Embryonic facial prominence (tissue), 1 donor: ENCODE results near the gene MOV10L1.
"Not testable (repeated sequence)": the region's sequence is repeated elsewhere in the genome, so short reads cannot be mapped to it uniquely, and the experiment has no call there.

Source experiments
- DNase-seq: peaks from one replicate; pipeline ENCODE4 v3.0.0-alpha.2; 2016; ENCODE audit errors: extremely low spot score

Gene MOV10L1

DNA sequence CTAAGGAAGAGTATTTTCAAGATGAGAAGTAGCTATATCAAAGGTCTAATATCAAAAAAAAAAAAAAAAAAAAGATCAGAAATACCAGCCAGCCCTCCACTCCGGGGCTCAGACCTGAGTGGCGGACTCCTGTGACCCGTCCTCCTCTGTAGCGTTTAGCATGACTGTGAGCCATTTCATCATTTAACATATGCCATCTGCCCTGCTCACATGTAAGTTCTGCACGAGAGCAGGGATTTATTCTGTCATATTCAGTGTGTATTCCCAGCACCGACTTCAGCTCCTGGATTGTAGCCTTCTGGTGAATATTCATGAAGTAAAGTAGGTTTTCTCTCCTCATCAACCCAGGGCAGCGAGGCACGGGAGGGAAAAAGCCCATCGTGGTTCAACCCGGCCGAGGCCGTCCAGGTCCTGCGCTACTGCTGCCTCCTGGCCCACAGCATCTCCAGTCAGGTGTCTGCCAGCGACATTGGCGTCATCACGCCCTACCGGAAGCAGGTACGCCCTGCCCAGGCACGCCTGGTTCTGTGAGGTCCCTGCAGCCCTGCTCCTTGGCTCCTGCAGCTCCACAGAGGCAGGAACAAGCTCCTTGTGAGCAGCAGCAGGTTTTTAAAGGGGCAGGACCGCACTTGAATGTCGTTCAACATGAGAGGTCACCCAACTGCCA is 68.0 kb downstream of the MOV10L1 start:
- DNase-seq: no peak

- DNase-seq: no peak
These were observed 71.1 kb downstream of the MOV10L1 start for GRCh38 chr22:50160947-50161346.

DNA sequence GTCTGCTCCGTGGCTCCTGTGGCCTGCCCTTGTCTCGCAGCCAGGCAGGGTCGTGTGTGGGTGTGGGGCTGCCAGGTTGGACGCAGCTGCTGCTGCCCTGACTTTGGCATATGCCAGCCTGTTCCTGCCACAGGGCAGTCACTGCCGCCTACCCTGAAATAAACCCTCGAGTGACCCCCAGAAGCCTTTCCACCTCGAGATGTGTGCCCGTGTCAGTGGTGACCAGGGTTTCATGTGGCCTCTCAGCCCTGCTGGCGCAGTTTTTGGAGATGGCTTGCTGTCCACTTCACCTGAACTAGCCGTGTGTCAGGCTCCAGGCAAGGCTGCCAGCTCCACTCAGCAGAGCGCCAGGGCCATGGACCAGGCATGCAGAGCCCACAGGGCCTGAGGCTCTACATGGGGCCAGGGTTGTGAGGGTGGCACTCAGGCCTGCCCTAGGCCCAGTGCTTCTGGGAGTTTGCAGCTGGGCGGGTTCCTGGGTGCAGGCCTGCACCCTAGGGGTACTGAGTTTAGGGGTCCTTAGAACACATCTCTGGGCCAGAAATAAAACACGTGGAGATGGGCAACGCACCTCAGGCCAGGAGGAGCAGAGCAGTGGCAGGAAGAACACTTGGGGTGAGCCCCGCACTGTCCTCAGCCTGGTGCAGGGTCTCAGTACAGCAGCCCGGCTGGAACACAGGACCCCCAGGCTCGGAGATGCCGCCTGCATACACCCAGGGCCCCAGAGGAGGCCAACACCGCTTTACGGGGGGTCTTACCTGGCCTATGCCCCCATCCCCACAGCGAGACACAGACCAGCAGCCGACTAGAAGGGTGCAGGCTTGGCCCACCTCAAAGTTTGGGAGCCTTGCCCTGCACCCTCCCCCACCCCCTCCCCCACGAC is 71.9 kb downstream of the MOV10L1 start:
- no peak for DNase-seq

GRCh38 chr22:50162391-50162956 is 72.7 kb downstream of the MOV10L1 start:
- no peak for DNase-seq

GRCh38 chr22:50165436-50166123 is 75.8 kb downstream of the MOV10L1 start:
- no peak for DNase-seq

DNA sequence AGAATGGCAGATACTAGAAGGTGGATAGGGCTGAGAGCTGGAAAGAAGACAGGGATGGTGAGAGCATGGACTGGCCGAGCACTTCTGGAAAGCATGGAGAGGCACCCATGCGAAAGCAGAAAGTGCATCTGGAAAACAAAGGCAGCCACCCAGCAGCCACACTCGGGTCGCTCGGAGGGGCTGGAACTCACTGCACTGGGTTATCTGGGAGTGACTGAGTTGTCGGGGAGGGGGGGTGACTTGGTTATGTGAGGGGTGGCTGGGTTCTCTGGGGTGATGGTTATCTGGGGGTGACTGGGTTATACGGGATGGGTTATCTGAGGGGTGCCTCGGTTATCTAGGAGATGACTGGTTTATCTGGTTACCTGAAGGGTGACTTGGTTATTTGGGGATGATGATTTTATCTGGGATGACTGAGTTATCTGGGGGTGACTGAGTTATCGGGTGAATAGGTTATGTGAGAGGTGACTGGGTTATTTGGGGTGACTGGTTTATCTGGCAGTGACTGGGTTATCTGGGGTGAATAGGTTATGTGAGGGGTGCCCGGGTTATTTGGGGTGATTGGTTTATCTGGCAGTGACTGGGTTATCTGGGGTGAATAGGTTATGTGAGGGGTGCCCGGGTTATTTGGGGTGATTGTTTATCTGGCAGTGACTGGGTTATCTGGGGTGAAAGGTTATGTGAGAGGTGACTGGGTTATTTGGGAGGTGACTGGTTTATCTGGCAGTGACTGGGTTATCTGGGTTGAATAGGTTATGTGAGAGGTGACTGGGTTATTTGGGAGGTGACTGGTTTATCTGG is 78.1 kb downstream of the MOV10L1 start:
- no peak for DNase-seq

GRCh38 chr22:50168490-50169180 is 78.8 kb downstream of the MOV10L1 start:
- not testable (repeated sequence) for DNase-seq

DNA sequence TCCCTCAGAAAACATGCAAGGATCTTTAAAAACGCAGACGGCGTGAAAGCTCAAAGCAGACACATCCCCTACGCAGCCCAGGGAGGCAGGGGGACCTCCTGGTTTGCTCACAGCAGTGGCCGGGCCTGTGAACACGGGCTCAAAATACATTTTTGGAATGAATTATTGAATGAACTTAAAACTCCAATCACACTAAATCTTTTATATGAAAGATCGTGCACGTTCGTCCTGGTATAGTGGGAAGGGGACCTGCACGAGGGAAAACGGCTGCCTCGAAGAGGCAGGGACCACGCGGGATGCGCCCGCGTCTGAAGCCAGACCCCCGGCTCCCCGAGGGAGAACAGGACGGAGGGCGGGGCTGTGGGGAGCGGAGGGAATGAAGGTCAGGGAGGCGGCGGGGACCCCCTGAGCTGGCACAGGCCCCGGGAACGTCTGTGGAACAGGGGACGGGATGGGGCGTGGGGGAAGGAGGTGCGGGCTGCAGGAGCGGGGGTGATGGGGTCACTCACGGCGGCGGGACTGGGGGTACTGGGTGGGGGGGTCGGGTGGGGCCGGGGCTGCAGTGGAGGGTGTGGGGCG is 79.5 kb downstream of the MOV10L1 start:
- no peak for DNase-seq

DNA sequence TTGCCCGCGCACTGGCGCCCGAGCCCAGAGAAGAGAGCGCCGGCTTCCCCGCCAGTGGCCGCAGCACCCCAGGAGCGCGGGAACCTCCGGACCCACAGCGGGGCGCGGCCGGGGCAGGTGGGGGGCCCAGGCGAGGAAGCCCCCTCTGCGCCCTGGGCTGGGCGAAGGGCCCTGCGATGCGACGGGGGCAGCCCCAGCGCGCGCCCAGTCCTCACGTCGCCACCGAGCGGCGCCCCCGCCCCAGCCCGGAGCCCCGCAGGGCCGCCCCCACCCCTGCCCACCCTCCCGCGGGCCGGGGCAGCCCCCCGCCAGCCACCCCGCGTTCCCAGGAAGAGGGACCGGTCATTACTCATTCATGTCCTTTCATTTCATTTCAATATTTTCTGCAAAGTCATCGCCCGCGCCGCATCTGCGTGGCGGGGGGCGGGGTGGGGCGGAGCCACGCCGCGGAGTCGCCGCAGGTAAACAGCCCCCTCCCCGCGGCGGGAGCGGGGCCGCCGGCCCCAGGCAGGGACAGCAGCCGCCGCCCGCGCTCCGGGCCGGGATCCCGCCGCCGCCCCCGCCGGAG is 80.1 kb downstream of the MOV10L1 start:
- DNase-seq: no peak

- no peak for DNase-seq
These were observed 80.9 kb downstream of the MOV10L1 start, which contains the start of gene PANX2 for GRCh38 chr22:50170453-50171318. Gene PANX2, plus strand, starts transcription at chr22:50170731. Its CDS starts 0 bp downstream, at chr22:50170731.

- no peak for DNase-seq
These were observed 81.6 kb downstream of the MOV10L1 start for GRCh38 chr22:50171319-50171964.

GRCh38 chr22:50171965-50172421 is 82.2 kb downstream of the MOV10L1 start:
- no peak for DNase-seq

- DNase-seq: no peak
These were observed 83.6 kb downstream of the MOV10L1 start for GRCh38 chr22:50173311-50173982.

- DNase-seq: no peak
These were observed 84.2 kb downstream of the MOV10L1 start for GRCh38 chr22:50173983-50174355.

GRCh38 chr22:50174382-50175190 is 84.8 kb downstream of the MOV10L1 start:
- DNase-seq: no peak

DNA sequence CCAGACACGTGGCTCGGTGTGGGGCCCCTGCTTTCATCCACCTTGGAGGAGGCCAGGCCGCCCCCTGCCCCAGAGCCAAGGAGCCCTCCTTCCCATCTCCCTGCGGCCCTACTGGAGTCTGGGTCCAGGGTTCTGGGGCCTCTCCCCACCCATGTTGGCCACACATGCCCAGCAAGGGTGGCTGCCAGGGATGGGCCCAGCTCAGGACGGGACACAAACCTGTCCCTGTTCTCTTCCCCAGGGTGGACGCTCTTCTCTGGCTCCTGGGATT is 85.3 kb downstream of the MOV10L1 start:
- no peak for DNase-seq
